GM12865 (cell line): ENCODE results near the gene ZBTB26.

Experiments used
- DNase-seq: peaks from one replicate; pipeline ENCODE4 v3.0.0; 2010; ENCODE audit warnings: low read depth
- H3K4me3 ChIP-seq: 2 replicates; pipeline ENCODE4 v1.5.1; 2011; ENCODE audit warnings: mild to moderate bottlenecking, low read depth, low read length, control low read depth
- TF ChIP-seq, protein P1 (sequence below): IDR thresholded peaks from 2 replicates; pipeline ENCODE4 v1.5.1; 2011; ENCODE audit warnings: low read length, control low read depth, low read depth, inconsistent platforms; ENCODE audit not compliant: insufficient read depth; ENCODE audit errors: missing control alignments

Gene ZBTB26, protein sequence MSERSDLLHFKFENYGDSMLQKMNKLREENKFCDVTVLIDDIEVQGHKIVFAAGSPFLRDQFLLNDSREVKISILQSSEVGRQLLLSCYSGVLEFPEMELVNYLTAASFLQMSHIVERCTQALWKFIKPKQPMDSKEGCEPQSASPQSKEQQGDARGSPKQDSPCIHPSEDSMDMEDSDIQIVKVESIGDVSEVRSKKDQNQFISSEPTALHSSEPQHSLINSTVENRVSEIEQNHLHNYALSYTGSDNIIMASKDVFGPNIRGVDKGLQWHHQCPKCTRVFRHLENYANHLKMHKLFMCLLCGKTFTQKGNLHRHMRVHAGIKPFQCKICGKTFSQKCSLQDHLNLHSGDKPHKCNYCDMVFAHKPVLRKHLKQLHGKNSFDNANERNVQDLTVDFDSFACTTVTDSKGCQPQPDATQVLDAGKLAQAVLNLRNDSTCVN

DNA sequence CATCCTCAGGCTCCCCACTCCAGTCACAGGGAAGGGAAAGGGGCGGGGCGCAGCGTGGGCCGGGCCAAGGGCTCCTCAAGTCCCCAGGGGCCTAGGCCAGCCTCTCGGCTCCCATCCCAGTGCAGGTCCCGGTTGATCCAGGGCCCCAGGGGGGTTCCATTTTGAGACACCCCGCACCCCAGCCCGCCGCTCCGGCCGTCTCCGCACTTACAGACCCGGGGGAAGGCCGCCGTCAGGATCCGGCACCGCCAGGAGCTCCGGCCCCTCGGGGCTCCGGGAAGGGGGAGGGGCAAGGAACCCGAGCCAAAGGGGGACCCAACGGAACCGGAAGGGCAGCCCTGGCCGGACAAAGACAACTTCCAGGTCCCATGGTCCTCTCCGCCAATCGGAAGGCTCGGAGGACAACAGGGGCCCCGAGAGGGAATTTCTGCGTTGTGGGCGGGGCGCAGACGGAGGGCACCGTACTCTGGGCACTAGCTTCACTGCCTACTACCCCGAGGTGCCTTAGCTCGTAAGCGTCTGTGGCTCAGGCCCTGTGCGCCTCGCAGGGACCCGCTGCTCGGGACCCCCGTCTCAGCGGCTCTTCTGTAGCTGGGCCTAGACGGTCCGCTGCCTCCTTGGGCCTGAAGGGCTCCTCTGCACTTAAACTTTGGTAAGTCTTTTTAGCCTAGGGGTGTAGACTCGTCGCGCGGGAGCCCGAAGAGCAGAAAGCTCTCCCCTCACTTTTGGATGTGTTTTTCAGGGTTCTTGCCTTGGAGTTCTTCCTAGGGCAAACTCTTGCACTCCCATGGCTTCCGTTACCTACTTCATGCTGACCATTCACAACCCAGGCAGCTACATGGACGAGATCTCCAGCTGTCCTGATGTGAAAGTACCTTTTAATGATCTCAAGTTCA, at the start of gene ZBTB26:
ZBTB26 (minus strand) TSS at position 287 of the 896 bp plus-strand sequence. CDS start 11,578 bp downstream, outside the sequence.
- peak; percentile 94 for DNase-seq
- TF ChIP-seq, protein P1, sequence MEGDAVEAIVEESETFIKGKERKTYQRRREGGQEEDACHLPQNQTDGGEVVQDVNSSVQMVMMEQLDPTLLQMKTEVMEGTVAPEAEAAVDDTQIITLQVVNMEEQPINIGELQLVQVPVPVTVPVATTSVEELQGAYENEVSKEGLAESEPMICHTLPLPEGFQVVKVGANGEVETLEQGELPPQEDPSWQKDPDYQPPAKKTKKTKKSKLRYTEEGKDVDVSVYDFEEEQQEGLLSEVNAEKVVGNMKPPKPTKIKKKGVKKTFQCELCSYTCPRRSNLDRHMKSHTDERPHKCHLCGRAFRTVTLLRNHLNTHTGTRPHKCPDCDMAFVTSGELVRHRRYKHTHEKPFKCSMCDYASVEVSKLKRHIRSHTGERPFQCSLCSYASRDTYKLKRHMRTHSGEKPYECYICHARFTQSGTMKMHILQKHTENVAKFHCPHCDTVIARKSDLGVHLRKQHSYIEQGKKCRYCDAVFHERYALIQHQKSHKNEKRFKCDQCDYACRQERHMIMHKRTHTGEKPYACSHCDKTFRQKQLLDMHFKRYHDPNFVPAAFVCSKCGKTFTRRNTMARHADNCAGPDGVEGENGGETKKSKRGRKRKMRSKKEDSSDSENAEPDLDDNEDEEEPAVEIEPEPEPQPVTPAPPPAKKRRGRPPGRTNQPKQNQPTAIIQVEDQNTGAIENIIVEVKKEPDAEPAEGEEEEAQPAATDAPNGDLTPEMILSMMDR, result no peak
- peak within 1 kb of the TSS; percentile 99 for H3K4me3 ChIP-seq

DNA sequence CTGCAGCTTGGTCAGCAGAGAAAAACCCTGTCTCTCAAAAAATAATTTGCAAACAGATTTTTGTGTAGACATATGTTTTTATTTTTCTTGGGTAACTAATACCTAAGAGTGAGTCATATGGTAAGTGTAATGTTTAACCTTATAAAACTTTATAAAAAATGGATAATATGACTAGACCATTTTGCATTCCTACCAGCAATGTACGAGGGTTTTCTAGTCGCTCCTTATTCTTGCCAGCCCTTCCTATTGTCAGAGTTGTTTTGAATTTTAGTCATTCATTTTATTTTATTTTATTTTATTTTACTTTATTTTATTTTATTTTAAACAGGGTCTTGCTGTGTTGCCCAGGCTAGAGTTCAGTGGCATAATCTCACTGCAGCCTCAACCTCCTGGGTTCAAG, 47.3 kb upstream of the ZBTB26 start:
- TF ChIP-seq, protein P1, result no peak
- DNase-seq, result no peak
- H3K4me3 ChIP-seq, result no peak overlapping the region

DNA sequence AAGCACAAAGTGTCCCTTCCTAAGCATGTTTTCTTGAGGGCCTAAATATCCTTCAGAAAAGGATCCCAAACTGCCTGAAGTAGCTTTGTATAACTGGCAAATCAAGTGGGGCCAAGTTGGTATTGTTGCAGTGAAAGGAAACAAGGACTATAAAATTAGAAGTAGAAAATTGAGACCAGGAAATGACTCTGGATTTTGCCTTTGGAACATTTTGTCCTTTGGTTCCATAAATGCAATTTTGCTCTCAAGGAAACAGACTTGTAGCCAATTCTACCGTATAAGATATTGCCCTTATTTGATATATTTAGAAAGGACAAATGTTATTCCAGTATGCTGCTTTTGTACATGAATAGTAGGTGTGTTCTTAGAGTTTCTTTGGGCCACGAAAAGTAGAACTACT, 43.9 kb upstream of the ZBTB26 start:
- TF ChIP-seq, protein P1, result no peak
- DNase-seq, result no peak

DNA sequence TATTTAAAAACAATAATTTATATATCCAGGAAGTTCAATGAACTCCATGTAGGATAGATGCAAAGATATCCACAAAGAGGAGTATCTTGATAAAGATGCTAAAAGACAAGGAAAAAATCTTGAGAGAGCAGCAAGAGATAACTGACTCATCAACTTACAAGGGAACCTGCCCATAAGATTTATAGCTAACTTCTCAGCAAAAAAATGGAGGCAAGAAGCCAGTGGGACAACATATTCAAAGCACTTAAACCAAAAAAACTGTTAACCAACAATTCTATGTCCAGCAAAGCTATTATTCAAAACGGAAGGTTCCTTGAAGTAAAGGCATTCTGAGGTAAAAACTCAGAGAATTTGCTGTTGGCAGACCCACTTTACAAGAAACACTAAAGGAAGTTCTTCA, 29.8 kb upstream of the ZBTB26 start:
- H3K4me3 ChIP-seq, result no peak overlapping the region
- DNase-seq, result no peak
- TF ChIP-seq, protein P1, result no peak

More for the DNA sequence above, 43.9 kb upstream of the ZBTB26 start:
- H3K4me3 ChIP-seq, result no peak overlapping the region

DNA sequence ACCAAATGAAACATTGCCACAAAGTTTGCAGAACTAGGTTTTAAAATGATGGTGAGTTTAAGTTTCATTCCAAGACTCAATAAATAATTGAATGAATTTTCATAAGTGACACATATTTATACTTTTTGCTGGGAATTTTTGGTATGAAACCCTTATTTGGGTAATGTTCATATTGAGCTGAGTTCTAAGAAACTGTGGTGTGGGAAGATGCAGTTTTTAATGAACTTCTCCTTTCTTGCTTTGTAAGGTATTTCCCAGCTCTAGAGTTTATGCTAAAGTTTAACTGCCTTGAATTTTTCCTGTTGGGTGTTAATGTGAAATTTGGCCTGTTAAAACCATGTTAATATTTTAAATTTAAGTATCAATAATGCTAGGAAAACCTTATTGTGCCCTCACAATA, 24.6 kb upstream of the ZBTB26 start:
- TF ChIP-seq, protein P1, result no peak
- no peak overlapping the region for H3K4me3 ChIP-seq
- DNase-seq, result no peak

DNA sequence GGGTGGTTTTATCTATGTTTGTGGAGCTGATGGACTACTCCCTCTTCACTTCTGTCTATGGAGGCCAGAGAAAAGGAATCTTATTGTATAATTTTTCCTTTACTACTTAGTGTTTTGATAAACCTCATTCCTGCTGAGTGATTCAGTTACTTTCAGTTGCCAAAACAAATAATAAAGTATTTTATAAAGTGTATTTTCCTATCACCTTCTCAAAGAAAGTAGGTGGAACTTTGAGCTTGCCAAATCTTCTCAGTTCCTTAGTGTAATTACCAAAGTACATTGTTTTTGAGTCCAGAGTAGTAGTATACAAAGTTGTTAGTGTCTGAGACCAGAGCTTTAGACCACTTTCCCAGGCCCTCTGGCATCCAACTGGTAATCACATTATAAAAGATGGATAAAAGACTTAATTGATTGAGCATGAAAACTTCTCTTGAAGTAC, 23.0 kb upstream of the ZBTB26 start:
- no peak for DNase-seq
- TF ChIP-seq, protein P1, result no peak
- no peak overlapping the region for H3K4me3 ChIP-seq
